ENCODE data around the gene ADGRE3.

DNA sequence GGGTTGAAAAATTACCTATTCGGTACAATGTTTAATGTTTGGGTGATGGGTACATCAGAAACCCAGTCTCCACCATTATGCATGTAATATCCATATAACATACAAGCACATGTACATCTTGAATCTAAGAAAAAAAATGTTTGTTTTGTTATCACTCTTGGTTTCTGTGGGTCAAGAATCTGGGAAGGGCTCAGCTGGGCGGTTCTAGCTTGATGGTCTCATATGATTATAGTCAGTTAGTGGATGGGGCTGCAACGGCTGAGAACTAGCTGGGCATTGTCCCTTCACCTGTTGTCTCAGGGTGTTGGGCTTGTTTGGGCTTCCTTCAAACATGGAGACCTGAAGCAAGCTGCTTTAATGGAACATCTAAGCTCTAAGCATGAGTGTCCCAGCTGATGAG, 4.7 kb downstream of the ADGRE3 start:
- TF ChIP-seq, protein P1, sequence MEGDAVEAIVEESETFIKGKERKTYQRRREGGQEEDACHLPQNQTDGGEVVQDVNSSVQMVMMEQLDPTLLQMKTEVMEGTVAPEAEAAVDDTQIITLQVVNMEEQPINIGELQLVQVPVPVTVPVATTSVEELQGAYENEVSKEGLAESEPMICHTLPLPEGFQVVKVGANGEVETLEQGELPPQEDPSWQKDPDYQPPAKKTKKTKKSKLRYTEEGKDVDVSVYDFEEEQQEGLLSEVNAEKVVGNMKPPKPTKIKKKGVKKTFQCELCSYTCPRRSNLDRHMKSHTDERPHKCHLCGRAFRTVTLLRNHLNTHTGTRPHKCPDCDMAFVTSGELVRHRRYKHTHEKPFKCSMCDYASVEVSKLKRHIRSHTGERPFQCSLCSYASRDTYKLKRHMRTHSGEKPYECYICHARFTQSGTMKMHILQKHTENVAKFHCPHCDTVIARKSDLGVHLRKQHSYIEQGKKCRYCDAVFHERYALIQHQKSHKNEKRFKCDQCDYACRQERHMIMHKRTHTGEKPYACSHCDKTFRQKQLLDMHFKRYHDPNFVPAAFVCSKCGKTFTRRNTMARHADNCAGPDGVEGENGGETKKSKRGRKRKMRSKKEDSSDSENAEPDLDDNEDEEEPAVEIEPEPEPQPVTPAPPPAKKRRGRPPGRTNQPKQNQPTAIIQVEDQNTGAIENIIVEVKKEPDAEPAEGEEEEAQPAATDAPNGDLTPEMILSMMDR (IDR thresholded peaks at IDR 0.05), result no peak
- TF ChIP-seq ZFX (IDR thresholded peaks at IDR 0.05; ENCODE audit: borderline replicate concordance), result no peak

Data from 22Rv1 (cell line).